Heart left ventricle (tissue), 13 donors: ENCODE measurements around the gene PCBP3.

Experiments used
- CTCF ChIP-seq, 12 donors: fragments of 200-600 bp; sonication (generic) in 4 of 12; IDR thresholded peaks; one replicate each; pipeline versions ENCODE4 v1.5.0 to v1.8.0; 2018 to 2022; ENCODE audit warnings: antibody characterized with exemption in 12 of 12, mild to moderate bottlenecking in 5 of 12
- POLR2A ChIP-seq, 2 donors: fragments of 450-650 bp; IDR thresholded peaks; one replicate each; pipeline ENCODE4 v1.6.1; 2017; ENCODE audit warnings: antibody characterized with exemption in 2 of 2, mild to moderate bottlenecking in 2 of 2, moderate library complexity in 2 of 2
- donor health status: ischemic (EF 13 %, LVEDD 7.1; RV severe dilation, severe dysfunction).
- donor health status: DM: no; HTN: yes; CAD: no.
- donor health status: DM: no; HTN: no; CAD: no.
- donor health status: ischemic (EF 25% LVEDD 6.9; RV normal size, moderate dysfunction).
- donor health status: ischemic (EF 25% LVEDD 5.7; RV mildly dilated, moderate dysfunction).
- donor health status: ischemic (EF 35%, LVEDD 5.7; RV mildly dilated, moderate dysfunction).
- donor health status: nonischemic (EF 11% LVEDD 7.7; RV severe dilation, severe dysfunction).
- donor health status: DM: yes; HTN: yes; CAD: no.
- donor health status: PGD.
- donor health status: ischemic (EF 29% LVEDD 5.4; RV normal size, mild dysfunction).
- donor health status: nonischemic (EF 23%, LVEDD 6.1; RV moderate dilation, normal function).

GRCh38 chr21:45845063-45845769, 201.7 kb downstream of the PCBP3 start:
- TF ChIP-seq CTCF (IDR thresholded peaks at IDR 0.05) (no peak), POLR2A (IDR thresholded peaks at IDR 0.05) (no peak)
